ENCODE measurements around the gene ACTMAP. TPM values are rescaled to one million over a fixed set of nuclear protein-coding genes. Genes with fewer than 3 reads are reported as not detected.
A peak's percentile ranks its signal among the peaks of the same experiment; 100 is the strongest.

The ACTMAP gene
- total and polyA plus RNA-seq, 9 of the 15 experiments (the other 6 are each of a cell fraction or from before 2014, with no cell fraction given), result 1.7 to 16.6 (median 4.9) TPM

DNA sequence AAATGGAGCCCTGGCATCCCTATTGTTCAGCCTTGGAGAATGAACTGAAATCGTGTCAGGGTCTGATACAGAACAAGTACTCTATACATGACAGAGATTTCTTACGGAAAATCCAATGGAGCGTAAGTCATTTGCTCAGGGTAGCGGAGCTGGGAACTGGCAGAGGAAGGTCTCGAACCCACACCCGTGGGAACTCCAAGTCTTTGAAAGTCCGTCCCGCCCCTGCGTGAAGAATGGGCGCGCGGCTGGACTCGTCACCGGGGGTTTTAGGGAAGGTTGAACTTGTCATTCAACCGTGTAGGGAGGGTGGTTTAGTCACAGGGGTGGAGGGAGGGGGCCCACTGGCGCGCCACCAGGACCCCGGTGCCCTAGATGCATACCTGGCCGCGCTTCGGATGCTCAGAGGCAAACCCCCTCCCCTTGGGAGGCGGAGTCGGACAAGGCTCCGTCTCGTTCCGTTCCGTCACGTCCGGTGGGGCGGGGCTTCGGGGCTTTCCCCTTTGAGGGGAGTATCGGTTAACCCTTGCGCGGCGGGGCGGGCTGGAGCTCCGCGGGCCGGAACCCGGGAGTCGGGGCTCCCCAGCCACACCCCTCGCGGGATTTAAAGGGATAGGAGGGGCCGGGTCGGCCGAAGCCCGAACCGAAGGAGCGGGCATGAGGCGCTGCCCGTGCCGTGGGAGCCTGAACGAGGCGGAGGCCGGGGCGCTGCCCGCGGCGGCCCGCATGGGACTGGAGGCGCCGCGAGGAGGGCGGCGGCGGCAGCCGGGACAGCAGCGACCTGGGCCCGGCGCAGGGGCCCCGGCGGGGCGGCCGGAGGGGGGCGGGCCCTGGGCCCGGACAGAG, 33.6 kb downstream of the ACTMAP start, which contains the start of the genes COQ8B and ITPKC (continued):
- TF ChIP-seq, protein P1, sequence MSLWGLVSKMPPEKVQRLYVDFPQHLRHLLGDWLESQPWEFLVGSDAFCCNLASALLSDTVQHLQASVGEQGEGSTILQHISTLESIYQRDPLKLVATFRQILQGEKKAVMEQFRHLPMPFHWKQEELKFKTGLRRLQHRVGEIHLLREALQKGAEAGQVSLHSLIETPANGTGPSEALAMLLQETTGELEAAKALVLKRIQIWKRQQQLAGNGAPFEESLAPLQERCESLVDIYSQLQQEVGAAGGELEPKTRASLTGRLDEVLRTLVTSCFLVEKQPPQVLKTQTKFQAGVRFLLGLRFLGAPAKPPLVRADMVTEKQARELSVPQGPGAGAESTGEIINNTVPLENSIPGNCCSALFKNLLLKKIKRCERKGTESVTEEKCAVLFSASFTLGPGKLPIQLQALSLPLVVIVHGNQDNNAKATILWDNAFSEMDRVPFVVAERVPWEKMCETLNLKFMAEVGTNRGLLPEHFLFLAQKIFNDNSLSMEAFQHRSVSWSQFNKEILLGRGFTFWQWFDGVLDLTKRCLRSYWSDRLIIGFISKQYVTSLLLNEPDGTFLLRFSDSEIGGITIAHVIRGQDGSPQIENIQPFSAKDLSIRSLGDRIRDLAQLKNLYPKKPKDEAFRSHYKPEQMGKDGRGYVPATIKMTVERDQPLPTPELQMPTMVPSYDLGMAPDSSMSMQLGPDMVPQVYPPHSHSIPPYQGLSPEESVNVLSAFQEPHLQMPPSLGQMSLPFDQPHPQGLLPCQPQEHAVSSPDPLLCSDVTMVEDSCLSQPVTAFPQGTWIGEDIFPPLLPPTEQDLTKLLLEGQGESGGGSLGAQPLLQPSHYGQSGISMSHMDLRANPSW (CRISPR knock-in tag; IDR thresholded peaks at IDR 0.05), result peak; percentile 87; the same call in 1 of the 2 replicates
- 0 out of 2 replicates have a peak, but pooled peaks have one; percentile 44 for TF ChIP-seq MBD2 (IDR thresholded peaks at IDR 0.05; ENCODE audit: borderline replicate concordance, low read depth)
- no peak for TF ChIP-seq CC2D1A (IDR thresholded peaks at IDR 0.05)
- no peak for TF ChIP-seq ZBED1 (IDR thresholded peaks at IDR 0.05)
- TF ChIP-seq MCM3 (IDR thresholded peaks at IDR 0.05), result no peak
- TF ChIP-seq, protein P2, sequence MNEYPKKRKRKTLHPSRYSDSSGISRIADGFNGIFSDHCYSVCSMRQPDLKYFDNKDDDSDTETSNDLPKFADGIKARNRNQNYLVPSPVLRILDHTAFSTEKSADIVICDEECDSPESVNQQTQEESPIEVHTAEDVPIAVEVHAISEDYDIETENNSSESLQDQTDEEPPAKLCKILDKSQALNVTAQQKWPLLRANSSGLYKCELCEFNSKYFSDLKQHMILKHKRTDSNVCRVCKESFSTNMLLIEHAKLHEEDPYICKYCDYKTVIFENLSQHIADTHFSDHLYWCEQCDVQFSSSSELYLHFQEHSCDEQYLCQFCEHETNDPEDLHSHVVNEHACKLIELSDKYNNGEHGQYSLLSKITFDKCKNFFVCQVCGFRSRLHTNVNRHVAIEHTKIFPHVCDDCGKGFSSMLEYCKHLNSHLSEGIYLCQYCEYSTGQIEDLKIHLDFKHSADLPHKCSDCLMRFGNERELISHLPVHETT (CRISPR knock-in tag; conservative IDR thresholded peaks at IDR 0.05 in 1 of 2, IDR thresholded peaks at IDR 0.05 in 1 of 2), result peak in 1 of 2 experiments; percentile 44; a peak in 2 of 4 replicates
- TF ChIP-seq ZNF274 (IDR thresholded peaks at IDR 0.05; ENCODE audit: borderline replicate concordance, low read depth, low read length), result no peak
- 0 out of 2 replicates have a peak, but pooled peaks have one; percentile 3 for TF ChIP-seq SPI1 (IDR thresholded peaks at IDR 0.05; ENCODE audit: borderline replicate concordance, low read depth, low read length)
- TF ChIP-seq HNRNPL (IDR thresholded peaks at IDR 0.05; ENCODE audit: low read depth, low read length), result no peak
- no peak for TF ChIP-seq ZNF75A (CRISPR knock-in tag; IDR thresholded peaks at IDR 0.05)
- no peak for TF ChIP-seq ZNF668 (CRISPR knock-in tag; IDR thresholded peaks at IDR 0.05)
- TF ChIP-seq ZNF785 (CRISPR knock-in tag; IDR thresholded peaks at IDR 0.05), result no peak
- no peak for TF ChIP-seq NFE2L1 (tag; IDR thresholded peaks at IDR 0.05; ENCODE audit: borderline replicate concordance, low read depth)
- peak; percentile 54; the same call in 1 of the 2 replicates for TF ChIP-seq MIER1 (IDR thresholded peaks at IDR 0.05; ENCODE audit: low read depth)
- TF ChIP-seq KAT8 (IDR thresholded peaks at IDR 0.05; ENCODE audit: low read depth), result no peak
- 0 out of 2 replicates have a peak, but pooled peaks have one; percentile 44 for TF ChIP-seq DIDO1 (tag; IDR thresholded peaks at IDR 0.05; ENCODE audit: low read depth)
- TF ChIP-seq, protein P3, sequence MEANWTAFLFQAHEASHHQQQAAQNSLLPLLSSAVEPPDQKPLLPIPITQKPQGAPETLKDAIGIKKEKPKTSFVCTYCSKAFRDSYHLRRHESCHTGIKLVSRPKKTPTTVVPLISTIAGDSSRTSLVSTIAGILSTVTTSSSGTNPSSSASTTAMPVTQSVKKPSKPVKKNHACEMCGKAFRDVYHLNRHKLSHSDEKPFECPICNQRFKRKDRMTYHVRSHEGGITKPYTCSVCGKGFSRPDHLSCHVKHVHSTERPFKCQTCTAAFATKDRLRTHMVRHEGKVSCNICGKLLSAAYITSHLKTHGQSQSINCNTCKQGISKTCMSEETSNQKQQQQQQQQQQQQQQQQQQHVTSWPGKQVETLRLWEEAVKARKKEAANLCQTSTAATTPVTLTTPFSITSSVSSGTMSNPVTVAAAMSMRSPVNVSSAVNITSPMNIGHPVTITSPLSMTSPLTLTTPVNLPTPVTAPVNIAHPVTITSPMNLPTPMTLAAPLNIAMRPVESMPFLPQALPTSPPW (CRISPR knock-in tag; IDR thresholded peaks at IDR 0.05), result peak; percentile 92
- TF ChIP-seq MAZ (CRISPR knock-in tag; conservative IDR thresholded peaks at IDR 0.05 in 1 of 2, IDR thresholded peaks at IDR 0.05 in 1 of 2), result peak; percentile 96 to 99
- TF ChIP-seq, protein P4, sequence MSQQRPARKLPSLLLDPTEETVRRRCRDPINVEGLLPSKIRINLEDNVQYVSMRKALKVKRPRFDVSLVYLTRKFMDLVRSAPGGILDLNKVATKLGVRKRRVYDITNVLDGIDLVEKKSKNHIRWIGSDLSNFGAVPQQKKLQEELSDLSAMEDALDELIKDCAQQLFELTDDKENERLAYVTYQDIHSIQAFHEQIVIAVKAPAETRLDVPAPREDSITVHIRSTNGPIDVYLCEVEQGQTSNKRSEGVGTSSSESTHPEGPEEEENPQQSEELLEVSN (IDR thresholded peaks at IDR 0.05; ENCODE audit: borderline replicate concordance in 1 of 2, extremely low read depth in 1 of 2, insufficient read depth in 1 of 2, insufficient read length in 1 of 2, low read depth in 1 of 2, low read length in 1 of 2, poor library complexity in 1 of 2, severe bottlenecking in 1 of 2), result peak in 1 of 2 experiments; percentile 43
- TF ChIP-seq ZNF175 (CRISPR knock-in tag; IDR thresholded peaks at IDR 0.05; ENCODE audit: low read depth), result no peak

Data from K562 (cell line).